Stimulated activated memory B cell treated with anti-CD40 and anti-IgM and Interleukin-4, amounts not matched to agents 10 μg/mL and 1 μg/mL and 100 μg/mL, for 72 hours (primary cell): Measurements from ENCODE around the gene NRG3.

Source experiments
- ATAC-seq: fragments of 150-1000 bp; cut with Tn5 transposase; 2 replicates; pipeline ENCODE4 v1.10.0; 2021
- H3K27ac Mint-ChIP-seq: one replicate; pipeline ENCODE4 v1.8.0; 2022; ENCODE audit warnings: mild to moderate bottlenecking, mixed read lengths
- H3K27me3 Mint-ChIP-seq: one replicate; pipeline ENCODE4 v1.8.0; 2022; ENCODE audit warnings: mixed read lengths
- H3K36me3 Mint-ChIP-seq: one replicate; pipeline ENCODE4 v1.8.0; 2022; ENCODE audit warnings: mixed read lengths
- H3K4me1 Mint-ChIP-seq: one replicate; pipeline ENCODE4 v1.8.0; 2022; ENCODE audit warnings: mixed read lengths
- H3K4me3 Mint-ChIP-seq: one replicate; pipeline ENCODE4 v1.8.0; 2022; ENCODE audit warnings: mild to moderate bottlenecking, moderate library complexity, mixed read lengths
- H3K9me3 Mint-ChIP-seq: one replicate; pipeline ENCODE4 v1.8.0; 2022; ENCODE audit warnings: mixed read lengths

Gene NRG3

DNA sequence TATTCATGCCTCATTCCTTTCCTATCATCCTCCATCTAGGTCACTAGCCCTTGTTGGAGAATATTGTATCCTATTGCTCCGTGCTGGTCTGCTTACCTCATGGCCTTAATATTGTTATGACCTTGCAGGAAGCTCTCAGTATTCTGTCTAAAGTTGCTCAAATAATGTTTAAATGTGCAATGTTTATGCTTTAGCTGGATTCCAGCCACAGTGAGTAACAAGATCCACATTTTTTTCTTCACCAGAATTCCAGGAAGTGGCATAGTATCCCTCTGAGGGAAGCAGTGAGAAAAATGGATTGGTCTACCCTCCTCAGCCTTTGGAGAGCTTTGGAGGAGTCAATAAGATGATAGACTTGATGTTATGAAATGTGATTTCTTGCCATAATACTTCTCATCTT, 402.6 kb downstream of the NRG3 start:
- Mint-ChIP-seq H3K9me3 (no peaks in the 10 kb centered on the region), H3K27me3 (no peaks in the 10 kb centered on the region), H3K4me3 (no peak overlapping the region), H3K27ac (no peak overlapping the region), H3K36me3 (no peaks in the 10 kb centered on the region), H3K4me1 (no peaks in the 10 kb centered on the region)
- no peak for ATAC-seq

DNA sequence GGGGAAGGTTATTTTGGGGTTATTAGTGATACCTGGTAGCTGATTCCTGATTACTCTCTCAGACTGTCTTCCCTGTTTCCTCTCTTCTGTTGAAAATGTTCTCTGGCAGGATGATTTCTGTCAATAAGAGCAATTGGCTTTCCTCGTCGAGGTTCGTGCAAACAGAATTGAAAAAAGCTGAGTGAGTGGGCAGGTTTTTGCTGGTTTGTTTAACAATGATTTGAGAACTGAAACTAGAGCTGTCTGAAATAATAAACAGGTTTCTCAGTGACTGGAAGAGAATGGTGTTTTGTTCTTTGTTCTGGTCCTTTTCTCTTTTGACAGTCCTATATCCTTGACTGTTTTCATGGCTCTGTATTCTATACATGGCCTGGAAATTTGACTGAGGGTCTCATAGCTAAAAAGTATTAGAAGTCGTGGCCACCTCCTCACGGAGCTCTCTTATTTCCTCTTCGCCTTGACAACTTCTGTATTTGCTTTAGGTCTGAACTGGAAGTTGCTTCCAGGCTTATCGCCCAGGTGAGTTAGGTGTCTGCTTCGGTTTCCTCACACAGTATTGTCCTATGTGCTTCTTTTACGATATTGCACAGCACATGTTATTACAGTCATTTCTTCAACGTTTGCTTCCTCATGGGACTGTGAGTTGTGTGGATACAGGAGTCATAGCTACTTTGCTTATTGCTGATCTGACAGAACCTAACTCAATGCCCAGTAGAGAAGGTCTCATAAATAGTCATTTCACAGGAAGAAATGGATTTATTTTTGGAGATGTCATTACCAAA, 403.6 kb downstream of the NRG3 start:
- H3K36me3 Mint-ChIP-seq, result no peaks in the 10 kb centered on the region
- ATAC-seq, result no peak
- no peak overlapping the region for H3K4me3 Mint-ChIP-seq
- no peaks in the 10 kb centered on the region for H3K27me3 Mint-ChIP-seq
- H3K4me1 Mint-ChIP-seq, result no peaks in the 10 kb centered on the region
- no peak overlapping the region for H3K27ac Mint-ChIP-seq
- no peaks in the 10 kb centered on the region for H3K9me3 Mint-ChIP-seq

DNA sequence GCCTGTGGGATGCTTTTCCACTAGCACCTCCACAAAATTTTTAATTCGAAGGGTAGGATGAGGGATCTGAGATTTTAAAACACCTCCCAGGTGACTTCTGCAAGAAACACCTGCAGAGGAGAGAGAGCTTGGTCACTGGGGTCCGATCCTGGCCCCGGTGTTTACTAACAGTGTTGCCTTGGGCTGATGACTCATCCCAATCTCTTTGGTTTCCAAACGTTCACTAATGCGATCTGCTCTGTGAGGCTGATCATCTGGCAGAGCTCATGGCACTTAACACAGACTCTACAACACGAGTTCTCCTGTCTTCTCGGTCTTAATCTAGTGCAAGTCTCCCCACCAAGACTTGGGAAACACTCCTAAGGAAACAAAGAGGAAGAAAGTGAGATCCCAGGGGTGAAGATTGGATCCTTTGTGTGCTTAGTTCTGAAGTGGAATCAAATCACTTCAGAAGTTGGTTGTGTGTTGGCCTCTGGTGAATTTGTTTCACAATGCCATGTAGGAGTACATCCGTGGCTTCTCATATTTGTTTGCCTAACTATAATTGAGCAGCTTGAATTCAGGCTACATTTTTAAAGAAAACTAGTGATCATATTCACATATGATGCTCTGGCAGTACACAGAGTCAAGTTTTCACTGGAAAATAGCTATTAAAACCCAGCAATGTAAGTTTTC, 407.9 kb downstream of the NRG3 start:
- H3K27me3 Mint-ChIP-seq, result no peaks in the 10 kb centered on the region

DNA sequence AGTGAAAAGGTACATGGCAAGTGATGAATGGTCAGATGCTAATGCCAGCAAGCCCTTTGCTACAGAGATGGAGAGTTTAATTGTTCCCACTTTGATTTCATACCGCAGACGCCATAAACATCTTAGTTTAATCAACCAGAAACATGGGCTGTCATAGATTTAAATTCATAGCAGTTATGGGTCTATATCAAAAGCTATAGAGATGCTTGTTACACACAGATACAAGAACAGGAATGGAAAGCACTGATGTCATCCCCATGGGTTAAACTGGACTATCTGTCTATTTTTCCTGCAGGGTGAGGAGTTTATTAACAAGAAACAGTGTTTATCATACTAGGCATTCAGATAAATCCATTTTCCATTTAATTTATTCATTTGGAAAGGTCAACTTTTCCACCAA, 409.2 kb downstream of the NRG3 start:
- Mint-ChIP-seq H3K27ac (no peak overlapping the region), H3K27me3 (no peaks in the 10 kb centered on the region), H3K4me1 (no peaks in the 10 kb centered on the region), H3K36me3 (no peaks in the 10 kb centered on the region), H3K9me3 (peaks cover 6% of the 10 kb centered on the region), H3K4me3 (no peak overlapping the region)
- ATAC-seq, result no peak

More for the DNA sequence above, 407.9 kb downstream of the NRG3 start:
- ATAC-seq, result no peak
- Mint-ChIP-seq H3K9me3 (peaks cover 6% of the 10 kb centered on the region), H3K27ac (no peak overlapping the region), H3K36me3 (no peaks in the 10 kb centered on the region), H3K4me1 (no peaks in the 10 kb centered on the region), H3K4me3 (no peak overlapping the region)

DNA sequence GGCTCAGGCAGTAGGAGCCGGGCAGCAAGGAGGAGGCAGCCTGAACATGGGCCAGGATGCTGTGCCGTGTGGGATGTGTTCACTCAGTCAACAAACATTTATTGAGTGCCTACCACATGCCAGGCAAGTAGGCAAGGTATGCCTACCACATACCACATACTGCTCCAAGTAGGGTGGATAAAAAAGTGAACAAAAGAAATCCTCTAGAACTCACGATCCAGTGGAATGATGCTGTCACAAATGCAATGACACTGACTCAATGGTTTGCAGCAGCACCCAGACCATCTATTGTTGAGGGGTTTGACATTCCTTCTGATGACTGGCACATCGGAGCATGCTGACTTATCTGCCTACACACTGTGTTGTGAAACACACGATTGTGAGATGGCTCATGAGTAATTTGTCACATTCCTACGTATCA, 413.5 kb downstream of the NRG3 start:
- no peak overlapping the region for H3K27ac Mint-ChIP-seq
- H3K4me1 Mint-ChIP-seq, result no peaks in the 10 kb centered on the region
- no peaks in the 10 kb centered on the region for H3K27me3 Mint-ChIP-seq
- peaks cover 9% of the 10 kb centered on the region for H3K9me3 Mint-ChIP-seq
- no peaks in the 10 kb centered on the region for H3K36me3 Mint-ChIP-seq
- no peak overlapping the region for H3K4me3 Mint-ChIP-seq
- no peak for ATAC-seq

DNA sequence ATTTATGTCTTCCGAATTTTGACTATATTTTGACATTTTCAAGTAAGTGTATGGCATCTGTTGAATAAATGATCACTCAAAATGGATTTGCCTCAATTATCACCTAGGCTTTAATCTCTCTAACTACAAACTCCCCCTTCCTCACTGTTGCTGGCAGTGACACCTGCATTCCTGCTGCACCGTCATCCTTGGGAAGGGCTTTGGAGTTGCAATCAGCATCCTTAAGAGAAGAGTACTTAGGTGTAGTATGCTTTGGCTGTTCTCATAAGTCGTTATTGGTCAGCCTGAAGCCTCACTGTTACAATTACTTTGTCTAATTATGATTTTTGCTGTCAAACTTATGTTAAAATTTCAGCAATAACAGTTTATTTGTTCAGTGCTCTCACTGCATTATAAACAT, 415.0 kb downstream of the NRG3 start:
- ATAC-seq, result no peak
- Mint-ChIP-seq H3K4me3 (no peak overlapping the region), H3K4me1 (no peaks in the 10 kb centered on the region), H3K27ac (no peak overlapping the region), H3K27me3 (no peaks in the 10 kb centered on the region), H3K36me3 (no peaks in the 10 kb centered on the region), H3K9me3 (peaks cover 9% of the 10 kb centered on the region)

DNA sequence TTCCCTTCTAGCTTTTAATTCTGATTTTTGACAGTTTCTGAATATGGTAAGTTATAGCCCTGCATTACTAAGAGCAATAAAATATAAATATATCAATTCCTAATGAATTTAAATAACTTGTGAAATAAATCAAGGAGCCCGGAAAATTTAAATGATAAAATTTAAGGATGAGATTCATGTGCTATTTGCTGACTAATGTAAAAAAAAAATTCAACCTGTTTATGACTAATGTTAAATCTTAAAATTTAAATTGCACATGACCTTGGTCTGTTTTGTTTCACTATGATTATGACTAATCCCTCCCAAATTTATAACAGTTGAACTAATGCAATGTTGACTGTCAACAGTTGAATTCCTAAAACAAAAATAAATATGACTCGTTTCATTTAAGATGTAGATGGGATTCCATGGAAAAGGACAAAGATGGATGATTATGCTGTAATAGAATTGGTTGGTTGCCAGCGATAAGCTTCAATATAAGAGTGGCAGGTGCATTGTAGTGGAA, 419.9 kb downstream of the NRG3 start:
- Mint-ChIP-seq H3K4me1 (no peaks in the 10 kb centered on the region), H3K36me3 (no peaks in the 10 kb centered on the region), H3K9me3 (peaks cover 13% of the 10 kb centered on the region), H3K4me3 (no peak overlapping the region), H3K27ac (no peak overlapping the region), H3K27me3 (no peaks in the 10 kb centered on the region)
- no peak for ATAC-seq

DNA sequence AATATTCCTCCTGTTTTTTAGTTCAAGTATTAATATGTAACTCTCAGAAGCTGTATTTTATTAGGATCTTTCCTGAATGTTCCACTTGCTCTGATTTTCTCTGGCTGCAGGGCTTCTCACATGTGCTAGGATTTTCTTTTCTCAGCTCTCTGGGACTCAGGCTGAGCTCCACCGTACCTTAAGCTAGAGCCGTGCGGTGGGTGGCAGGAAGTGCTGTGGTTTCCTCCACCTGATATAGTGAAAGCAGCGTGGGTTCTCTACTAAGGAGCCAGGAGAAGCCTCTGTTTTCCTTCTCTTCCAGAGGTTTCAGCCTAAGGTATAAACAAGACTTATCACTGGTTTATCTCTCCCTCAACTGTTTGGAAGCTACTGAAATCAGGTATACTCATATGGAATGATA, 433.6 kb downstream of the NRG3 start:
- Mint-ChIP-seq H3K36me3 (no peaks in the 10 kb centered on the region), H3K27ac (no peak overlapping the region), H3K27me3 (no peaks in the 10 kb centered on the region), H3K4me3 (no peak overlapping the region), H3K4me1 (no peaks in the 10 kb centered on the region), H3K9me3 (no peaks in the 10 kb centered on the region)
- ATAC-seq, result no peak

DNA sequence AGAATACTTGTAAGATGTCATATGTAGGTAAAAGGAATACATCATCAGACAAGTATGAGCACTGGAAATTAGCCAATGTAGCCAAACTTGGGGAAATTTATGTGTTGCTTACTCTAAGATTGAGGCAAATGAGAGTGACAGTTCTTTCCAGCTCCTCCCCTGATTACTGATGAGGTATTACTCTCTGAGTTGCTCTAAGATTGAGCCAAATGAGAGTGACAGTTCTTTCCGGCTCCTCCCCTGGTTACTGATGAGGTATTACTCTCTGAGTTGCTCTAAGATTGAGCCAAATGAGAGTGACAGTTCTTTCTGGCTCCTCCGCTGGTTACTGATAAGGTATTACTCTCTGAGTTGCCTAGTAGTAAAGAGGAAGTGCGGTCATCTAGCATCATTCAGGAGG, 435.8 kb downstream of the NRG3 start:
- H3K4me1 Mint-ChIP-seq, result no peaks in the 10 kb centered on the region
- no peaks in the 10 kb centered on the region for H3K36me3 Mint-ChIP-seq
- no peaks in the 10 kb centered on the region for H3K9me3 Mint-ChIP-seq
- ATAC-seq, result no peak
- no peak overlapping the region for H3K4me3 Mint-ChIP-seq
- H3K27me3 Mint-ChIP-seq, result no peaks in the 10 kb centered on the region
- no peak overlapping the region for H3K27ac Mint-ChIP-seq

DNA sequence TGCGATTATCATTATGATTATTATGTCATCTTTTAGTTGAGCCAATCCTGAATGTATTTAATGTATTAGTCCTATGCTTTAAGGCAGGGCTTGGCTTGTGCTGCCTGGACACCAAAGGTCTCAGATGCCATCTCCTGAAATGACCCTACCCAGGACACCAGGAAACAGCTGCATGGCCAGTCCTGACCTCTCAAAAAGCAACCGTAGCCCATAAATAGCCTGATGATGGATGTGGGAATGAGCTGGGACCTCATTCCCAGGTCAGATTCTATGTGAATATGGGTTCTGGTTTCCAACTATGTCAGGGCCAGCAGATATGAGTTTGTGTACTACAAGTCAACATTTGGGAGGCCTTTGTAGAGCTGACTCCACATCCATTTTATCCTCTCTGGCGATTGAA, 438.4 kb downstream of the NRG3 start:
- H3K4me3 Mint-ChIP-seq, result no peak overlapping the region
- H3K36me3 Mint-ChIP-seq, result no peaks in the 10 kb centered on the region
- no peaks in the 10 kb centered on the region for H3K4me1 Mint-ChIP-seq
- no peak overlapping the region for H3K27ac Mint-ChIP-seq
- H3K9me3 Mint-ChIP-seq, result no peaks in the 10 kb centered on the region
- H3K27me3 Mint-ChIP-seq, result no peaks in the 10 kb centered on the region
- no peak for ATAC-seq

DNA sequence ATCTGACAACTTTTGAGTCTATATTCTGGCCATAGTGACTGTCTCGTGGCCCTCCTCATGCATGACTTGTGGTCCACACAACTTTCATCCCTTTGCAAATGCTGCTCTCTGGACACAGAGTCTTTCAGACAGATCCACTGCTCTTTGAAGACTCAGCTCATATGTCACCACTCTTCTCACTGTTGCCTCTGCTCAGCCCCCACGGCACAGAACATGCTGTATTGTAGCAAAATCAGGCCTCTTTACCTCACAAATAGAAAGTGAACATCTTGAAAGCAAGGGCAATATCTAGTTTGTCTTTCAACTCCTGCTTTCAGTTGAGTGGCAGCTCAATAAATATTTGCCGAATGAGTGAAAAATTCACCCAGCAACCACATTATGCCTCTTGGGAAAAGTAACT, 443.5 kb downstream of the NRG3 start:
- H3K36me3 Mint-ChIP-seq, result no peaks in the 10 kb centered on the region
- H3K9me3 Mint-ChIP-seq, result peaks cover 5% of the 10 kb centered on the region
- no peak overlapping the region for H3K4me3 Mint-ChIP-seq
- H3K27me3 Mint-ChIP-seq, result no peaks in the 10 kb centered on the region
- no peak overlapping the region for H3K27ac Mint-ChIP-seq
- ATAC-seq, result no peak
- H3K4me1 Mint-ChIP-seq, result no peaks in the 10 kb centered on the region

DNA sequence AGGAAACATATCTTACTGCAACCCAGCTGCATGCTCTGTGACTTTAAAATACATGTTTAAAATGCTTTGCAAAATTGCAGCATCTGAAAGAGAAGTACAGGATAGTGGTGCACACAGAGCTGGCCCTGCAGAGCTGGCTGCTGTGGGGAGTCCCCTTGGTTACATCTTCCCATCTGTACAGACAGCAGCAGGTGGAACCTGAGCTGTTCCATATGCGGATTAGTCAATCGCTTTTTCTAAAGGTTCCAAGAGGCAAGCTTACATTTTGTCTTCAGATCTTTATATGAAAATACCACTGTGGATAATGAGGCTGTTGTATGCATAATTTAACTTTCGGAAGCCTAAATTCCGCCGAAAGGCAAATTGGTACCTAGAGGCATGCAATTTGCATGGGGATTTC, 444.1 kb downstream of the NRG3 start:
- Mint-ChIP-seq H3K27me3 (no peaks in the 10 kb centered on the region), H3K36me3 (no peaks in the 10 kb centered on the region), H3K4me3 (no peak overlapping the region), H3K4me1 (no peaks in the 10 kb centered on the region), H3K9me3 (peaks cover 5% of the 10 kb centered on the region), H3K27ac (no peak overlapping the region)
- ATAC-seq, result no peak

DNA sequence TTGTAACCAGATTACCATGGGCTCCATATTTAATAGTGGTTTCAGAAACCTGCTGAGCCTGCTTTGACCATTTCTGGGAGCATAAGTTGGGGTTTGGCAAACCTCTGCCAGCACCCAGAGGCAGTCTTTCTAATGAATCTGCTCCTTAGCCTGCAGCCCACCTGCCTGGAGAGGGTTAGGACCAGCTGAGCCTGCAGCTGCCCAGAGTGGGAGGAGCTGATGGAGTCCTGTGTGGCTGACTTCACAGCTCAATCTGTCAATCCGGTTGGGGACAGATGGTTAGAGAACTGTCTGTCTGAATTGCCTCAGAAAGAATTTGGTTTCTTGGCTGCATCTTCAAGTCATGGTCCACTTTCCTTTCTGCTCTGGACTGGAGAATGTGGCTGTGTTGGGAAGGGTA, 444.6 kb downstream of the NRG3 start:
- ATAC-seq, result no peak
- no peaks in the 10 kb centered on the region for H3K4me1 Mint-ChIP-seq
- H3K9me3 Mint-ChIP-seq, result peaks cover 5% of the 10 kb centered on the region
- H3K36me3 Mint-ChIP-seq, result no peaks in the 10 kb centered on the region
- no peak overlapping the region for H3K27ac Mint-ChIP-seq
- no peak overlapping the region for H3K4me3 Mint-ChIP-seq
- H3K27me3 Mint-ChIP-seq, result no peaks in the 10 kb centered on the region

DNA sequence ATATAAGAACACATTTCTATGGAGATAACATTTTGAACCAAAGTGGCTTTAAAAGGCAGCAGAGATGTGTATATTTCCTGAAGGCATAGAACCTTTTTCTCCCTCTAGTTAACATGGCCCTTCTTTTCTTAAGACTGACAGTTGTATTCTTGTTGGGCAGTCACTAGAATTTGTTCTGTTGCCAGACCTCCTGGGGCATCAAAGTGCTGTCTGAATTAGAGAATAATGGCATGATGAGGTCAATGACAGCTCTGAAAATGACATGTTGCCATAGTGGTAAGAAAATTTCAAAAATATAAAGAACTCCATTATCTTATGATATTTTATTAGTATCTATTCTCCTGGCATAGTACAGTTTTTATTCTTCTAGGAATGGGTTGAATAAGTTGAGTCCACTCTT, 446.7 kb downstream of the NRG3 start:
- no peak for ATAC-seq
- Mint-ChIP-seq H3K4me1 (no peaks in the 10 kb centered on the region), H3K9me3 (peaks cover 5% of the 10 kb centered on the region), H3K27me3 (no peaks in the 10 kb centered on the region), H3K4me3 (no peak overlapping the region), H3K36me3 (no peaks in the 10 kb centered on the region), H3K27ac (no peak overlapping the region)

DNA sequence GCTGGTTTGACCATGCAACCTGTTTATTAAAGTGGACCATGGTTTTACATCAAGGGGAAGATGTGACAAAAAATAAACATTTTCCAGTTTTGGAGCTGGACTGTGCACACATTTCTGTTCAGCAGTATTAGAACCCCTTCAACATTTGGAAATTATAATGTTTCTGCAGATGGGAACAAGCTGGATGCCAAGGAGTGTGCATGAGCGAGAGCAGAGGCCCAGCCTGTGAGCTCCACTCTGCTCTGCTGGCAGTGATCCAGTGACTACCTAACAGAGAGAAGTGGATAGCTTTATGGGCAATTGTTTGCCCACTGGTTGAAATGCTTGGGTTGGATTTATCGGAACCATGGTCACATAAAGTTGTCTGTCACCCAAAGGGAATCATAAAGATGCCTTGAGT, 456.7 kb downstream of the NRG3 start:
- no peak overlapping the region for H3K27ac Mint-ChIP-seq

DNA sequence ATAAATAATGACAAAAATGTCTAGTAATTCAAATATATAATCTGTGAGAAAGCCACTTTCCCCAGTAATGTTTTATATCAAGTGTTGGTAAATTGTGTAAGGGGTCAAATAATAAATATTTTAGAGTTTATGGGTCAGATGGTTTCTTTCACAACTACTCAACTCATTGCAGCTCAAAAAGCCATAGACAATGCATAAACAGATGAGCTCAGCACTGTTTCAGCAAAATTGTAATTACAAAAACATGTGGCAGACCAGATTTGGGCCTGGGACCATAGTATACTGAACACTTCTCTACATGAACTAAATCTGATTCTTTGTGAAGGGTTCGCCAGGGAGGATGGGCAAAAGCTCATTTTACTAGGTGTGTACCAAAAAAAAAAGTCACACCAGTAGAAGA, 460.8 kb downstream of the NRG3 start:
- Mint-ChIP-seq H3K36me3 (no peaks in the 10 kb centered on the region), H3K27ac (no peak overlapping the region), H3K4me1 (no peaks in the 10 kb centered on the region), H3K27me3 (no peaks in the 10 kb centered on the region), H3K4me3 (no peak overlapping the region), H3K9me3 (peaks cover 5% of the 10 kb centered on the region)
- ATAC-seq, result no peak

More for the DNA sequence above, 456.7 kb downstream of the NRG3 start:
- H3K36me3 Mint-ChIP-seq, result no peaks in the 10 kb centered on the region
- peaks cover 5% of the 10 kb centered on the region for H3K9me3 Mint-ChIP-seq
- no peaks in the 10 kb centered on the region for H3K4me1 Mint-ChIP-seq
- no peak for ATAC-seq
- no peak overlapping the region for H3K4me3 Mint-ChIP-seq
- no peaks in the 10 kb centered on the region for H3K27me3 Mint-ChIP-seq
